Measurements from ENCODE around the gene MYRIP. TPM values are rescaled to one million over a fixed set of nuclear protein-coding genes. Genes with fewer than 3 reads are reported as not detected.

MYRIP gene
- total and polyA plus RNA-seq, 2 experiments from 2014 or later: 0.36 to 0.60 TPM

DNA sequence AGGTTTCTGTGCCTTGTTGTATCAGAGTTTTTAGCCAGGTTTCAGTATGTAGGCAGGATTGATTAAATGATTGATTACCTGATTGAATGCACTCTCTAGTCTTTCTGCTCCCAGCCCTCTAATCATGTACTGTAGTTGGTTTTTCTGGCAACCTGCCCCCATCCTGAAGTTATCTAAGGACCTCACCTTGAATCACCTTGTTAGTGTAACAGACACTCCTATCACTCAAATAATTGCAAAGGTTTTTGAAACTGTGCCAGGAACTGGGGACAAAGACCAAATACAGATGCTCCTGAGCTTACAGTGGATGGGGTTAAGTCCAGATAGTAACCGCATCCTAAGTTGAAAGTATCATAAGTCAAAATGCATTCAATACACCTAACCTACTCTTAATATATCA is 358.5 kb downstream of the MYRIP start:
- Histone ChIP-seq H3K27ac (no peak overlapping the region), H3K36me3 (no peaks in the 10 kb centered on the region), H3K4me1 (ENCODE audit: low read depth) (no peaks in the 10 kb centered on the region), H3K9me3 (ENCODE audit: low read depth) (no peaks in the 10 kb centered on the region), H3K27me3 (no peaks in the 10 kb centered on the region), H3K4me3 (no peak overlapping the region)
- TF ChIP-seq, protein P1, sequence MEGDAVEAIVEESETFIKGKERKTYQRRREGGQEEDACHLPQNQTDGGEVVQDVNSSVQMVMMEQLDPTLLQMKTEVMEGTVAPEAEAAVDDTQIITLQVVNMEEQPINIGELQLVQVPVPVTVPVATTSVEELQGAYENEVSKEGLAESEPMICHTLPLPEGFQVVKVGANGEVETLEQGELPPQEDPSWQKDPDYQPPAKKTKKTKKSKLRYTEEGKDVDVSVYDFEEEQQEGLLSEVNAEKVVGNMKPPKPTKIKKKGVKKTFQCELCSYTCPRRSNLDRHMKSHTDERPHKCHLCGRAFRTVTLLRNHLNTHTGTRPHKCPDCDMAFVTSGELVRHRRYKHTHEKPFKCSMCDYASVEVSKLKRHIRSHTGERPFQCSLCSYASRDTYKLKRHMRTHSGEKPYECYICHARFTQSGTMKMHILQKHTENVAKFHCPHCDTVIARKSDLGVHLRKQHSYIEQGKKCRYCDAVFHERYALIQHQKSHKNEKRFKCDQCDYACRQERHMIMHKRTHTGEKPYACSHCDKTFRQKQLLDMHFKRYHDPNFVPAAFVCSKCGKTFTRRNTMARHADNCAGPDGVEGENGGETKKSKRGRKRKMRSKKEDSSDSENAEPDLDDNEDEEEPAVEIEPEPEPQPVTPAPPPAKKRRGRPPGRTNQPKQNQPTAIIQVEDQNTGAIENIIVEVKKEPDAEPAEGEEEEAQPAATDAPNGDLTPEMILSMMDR (IDR thresholded peaks at IDR 0.05; ENCODE audit: low read depth, low read length): no peak
- DNase-seq (ENCODE audit: low read depth in 1 of 2, low spot score in 1 of 2): no peak

- Histone ChIP-seq H3K27me3 (no peaks in the 10 kb centered on the region), H3K36me3 (no peaks in the 10 kb centered on the region), H3K27ac (no peak overlapping the region), H3K4me3 (no peak overlapping the region), H3K9me3 (ENCODE audit: low read depth) (no peaks in the 10 kb centered on the region), H3K4me1 (ENCODE audit: low read depth) (no peaks in the 10 kb centered on the region)
- TF ChIP-seq, protein P1 (IDR thresholded peaks at IDR 0.05; ENCODE audit: low read depth, low read length): no peak
- no peak for DNase-seq (ENCODE audit: low read depth in 1 of 2, low spot score in 1 of 2)
Observed at GRCh38 chr3:40169983-40170382, 360.6 kb downstream of the MYRIP start.

GRCh38 chr3:40170395-40170794 is 361.0 kb downstream of the MYRIP start:
- no peaks in the 10 kb centered on the region for H3K36me3 ChIP-seq
- no peaks in the 10 kb centered on the region for H3K27me3 ChIP-seq
- no peaks in the 10 kb centered on the region for H3K9me3 ChIP-seq (ENCODE audit: low read depth)
- H3K27ac ChIP-seq: no peak overlapping the region
- no peaks in the 10 kb centered on the region for H3K4me1 ChIP-seq (ENCODE audit: low read depth)
- DNase-seq (ENCODE audit: low read depth in 1 of 2, low spot score in 1 of 2): no peak
- TF ChIP-seq, protein P1 (IDR thresholded peaks at IDR 0.05; ENCODE audit: low read depth, low read length): no peak
- no peak overlapping the region for H3K4me3 ChIP-seq

DNA sequence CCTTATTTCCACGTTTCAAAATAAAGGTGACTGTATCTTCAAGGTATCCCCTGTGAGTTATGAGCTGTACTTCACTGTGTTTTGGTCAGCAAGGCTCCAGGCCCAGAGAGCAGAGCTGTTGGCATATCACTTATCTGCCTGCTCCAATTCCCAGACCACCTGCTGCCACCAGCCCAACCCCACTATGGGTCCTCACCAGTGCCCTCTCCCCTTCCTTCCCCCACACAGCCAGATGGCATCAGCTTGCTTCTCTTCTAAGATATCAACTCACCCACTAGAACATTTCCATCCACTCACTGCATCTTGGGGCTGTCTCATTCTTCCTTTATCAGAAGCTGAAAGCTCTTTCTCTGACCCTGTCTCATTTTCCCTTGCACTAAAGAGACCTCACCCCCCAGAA is 363.2 kb downstream of the MYRIP start:
- no peak overlapping the region for H3K27ac ChIP-seq
- DNase-seq (ENCODE audit: low read depth in 1 of 2, low spot score in 1 of 2): no peak
- TF ChIP-seq, protein P1 (IDR thresholded peaks at IDR 0.05; ENCODE audit: low read depth, low read length): no peak
- no peaks in the 10 kb centered on the region for H3K4me1 ChIP-seq (ENCODE audit: low read depth)
- no peaks in the 10 kb centered on the region for H3K9me3 ChIP-seq (ENCODE audit: low read depth)
- no peaks in the 10 kb centered on the region for H3K36me3 ChIP-seq
- no peaks in the 10 kb centered on the region for H3K27me3 ChIP-seq
- no peak overlapping the region for H3K4me3 ChIP-seq

GRCh38 chr3:40173227-40173721 is 363.9 kb downstream of the MYRIP start:
- H3K27ac ChIP-seq: no peak overlapping the region
- no peaks in the 10 kb centered on the region for H3K36me3 ChIP-seq
- H3K27me3 ChIP-seq: no peaks in the 10 kb centered on the region
- H3K4me1 ChIP-seq (ENCODE audit: low read depth): no peaks in the 10 kb centered on the region
- H3K4me3 ChIP-seq: no peak overlapping the region
- TF ChIP-seq, protein P1 (IDR thresholded peaks at IDR 0.05; ENCODE audit: low read depth, low read length): no peak
- no peaks in the 10 kb centered on the region for H3K9me3 ChIP-seq (ENCODE audit: low read depth)
- no peak for DNase-seq (ENCODE audit: low read depth in 1 of 2, low spot score in 1 of 2)
